Right lobe of liver (tissue), 4 donors: ENCODE measurements around the gene ANKRA2.

Experiments used
- CTCF ChIP-seq, 4 donors: fragments of 200-600 bp in 3 of 4; fragments of 450-650 bp in 1 of 4; IDR thresholded peaks; one replicate each; pipeline versions ENCODE4 v1.5.1 to v1.8.0; 2016 to 2022; ENCODE audit warnings: antibody characterized with exemption in 4 of 4, mild to moderate bottlenecking in 2 of 4
- POLR2A ChIP-seq: fragments of 450-650 bp; IDR thresholded peaks from one replicate; pipeline ENCODE4 v1.6.1; 2017; ENCODE audit warnings: antibody characterized with exemption, mild to moderate bottlenecking
- donor health status: DM: no; HTN: no; CAD: no.
- donor health status: DM: no; HTN: no; CAD: no.
- donor health status: DM: no; HTN: yes; CAD: no.

GRCh38 chr5:73506459-73506955 lies 58.9 kb downstream of the ANKRA2 start:
- no peak for TF ChIP-seq CTCF (IDR thresholded peaks at IDR 0.05)
- no peak for TF ChIP-seq POLR2A
